IMR-90 (cell line): ENCODE measurements around the gene ULBP2. TPM values are rescaled to one million over a fixed set of nuclear protein-coding genes. Genes with fewer than 3 reads are reported as not detected.
"Not testable (repeated sequence)": the region's sequence is repeated elsewhere in the genome, so short reads cannot be mapped to it uniquely, and the experiment has no call there.

Experiments
- ATAC-seq: fragments of 200-7000 bp; cut with Tn5 transposase; 2 replicates; pipeline ENCODE4 v1.9.1; 2020; ENCODE audit warnings: low read depth, mild to moderate bottlenecking, moderate library complexity
- BruUV-seq: library from RNA; stranded (reverse); fragments of 400-500 nt; replicated peaks from 2 replicates; lab custom pipeline; 2021; lab: Mats Ljungman, UMichigan
- CTCF ChIA-PET: fragments of 300-600 bp; formaldehyde crosslinking; extraction: SDS; loops from one replicate; lab custom pipeline; 2021; ENCODE audit warnings: antibody characterized with exemption; lab: Yijun Ruan, JAX
- POLR2A ChIA-PET: fragments of 300-600 bp; sonication (Branson Sonifier 250); formaldehyde crosslinking; loops from one replicate; lab custom pipeline; 2022; ENCODE audit warnings: antibody characterized with exemption; ENCODE audit not compliant: unreplicated experiment; lab: Charles Lee
- DNase-seq: peaks from one replicate; pipeline ENCODE4 v3.0.0; 2013
- H2AFZ ChIP-seq: replicated peaks from 2 replicates; pipeline ENCODE3; 2013; ENCODE audit warnings: low read length, mild to moderate bottlenecking; ENCODE audit not compliant: poor library complexity
- H2AK5ac ChIP-seq: 2 replicates; pipeline ENCODE4 v1.6.1; 2013; ENCODE audit warnings: low read depth, low read length, inconsistent platforms
- H2AK9ac ChIP-seq: replicated peaks from 2 replicates; pipeline ENCODE3; 2013; ENCODE audit warnings: mild to moderate bottlenecking, low read depth, low read length, moderate library complexity; ENCODE audit not compliant: poor library complexity
- H2BK120ac ChIP-seq: 2 replicates; pipeline ENCODE4 v1.6.1; 2013; ENCODE audit warnings: low read depth, low read length, inconsistent platforms
- H2BK15ac ChIP-seq: 3 replicates; pipeline ENCODE4 v1.6.1; 2013; ENCODE audit warnings: low read depth, low read length, inconsistent platforms
- H2BK20ac ChIP-seq: 2 replicates; pipeline ENCODE4 v1.6.1; 2013; ENCODE audit warnings: low read depth, mild to moderate bottlenecking, inconsistent platforms, low read length, moderate library complexity
- H2BK5ac ChIP-seq: 2 replicates; pipeline ENCODE4 v1.6.1; 2013; ENCODE audit warnings: mild to moderate bottlenecking, low read depth, low read length, inconsistent platforms; ENCODE audit not compliant: poor library complexity, severe bottlenecking
- H3K14ac ChIP-seq: replicated peaks from 2 replicates; pipeline ENCODE4 v1.6.1; 2013; ENCODE audit warnings: low read depth, low read length, inconsistent platforms
- H3K18ac ChIP-seq: 2 replicates; pipeline ENCODE4 v1.6.1; 2013; ENCODE audit warnings: low read depth, low read length, control low read depth
- H3K23ac ChIP-seq: 2 replicates; pipeline ENCODE4 v1.6.1; 2013; ENCODE audit warnings: low read depth, low read length, inconsistent platforms
- H3K27ac ChIP-seq: 2 replicates; pipeline ENCODE4 v1.5.1; 2013; ENCODE audit warnings: mild to moderate bottlenecking, control low read depth, low read length; ENCODE audit not compliant: insufficient read depth
- H3K27me3 ChIP-seq: 2 replicates; pipeline ENCODE4 v1.6.1; 2013; ENCODE audit warnings: low read length; ENCODE audit not compliant: control insufficient read depth, insufficient read depth
- H3K36me3 ChIP-seq: 2 replicates; pipeline ENCODE4 v1.6.1; 2013; ENCODE audit warnings: low read length, mixed read lengths; ENCODE audit not compliant: control insufficient read depth, insufficient read depth
- H3K4ac ChIP-seq: 2 replicates; pipeline ENCODE4 v1.6.1; 2013; ENCODE audit warnings: low read depth, low read length, inconsistent platforms
- H3K4me1 ChIP-seq: 2 replicates; pipeline ENCODE4 v1.6.1; 2013; ENCODE audit warnings: low read length, mixed read lengths; ENCODE audit not compliant: control insufficient read depth, insufficient read depth
- H3K4me2 ChIP-seq: 2 replicates; pipeline ENCODE4 v1.6.1; 2013; ENCODE audit warnings: low read depth, mild to moderate bottlenecking, control low read depth, low read length, moderate library complexity
- H3K4me3 ChIP-seq: 2 replicates; pipeline ENCODE4 v1.5.1; 2013; ENCODE audit warnings: low read depth, mild to moderate bottlenecking, control low read depth, low read length, moderate library complexity; ENCODE audit not compliant: insufficient read depth
- H3K56ac ChIP-seq: 2 replicates; pipeline ENCODE4 v1.6.1; 2013; ENCODE audit warnings: low read length, inconsistent platforms; ENCODE audit not compliant: insufficient read depth; ENCODE audit errors: extremely low read depth
- H3K79me1 ChIP-seq, 2 experiments: 2 replicates each; pipeline ENCODE4 v1.6.1; 2013; ENCODE audit warnings: low read length in 2 of 2, inconsistent platforms in 1 of 2, low read depth in 1 of 2
- H3K9ac ChIP-seq: 2 replicates; pipeline ENCODE4 v1.6.1; 2013; ENCODE audit warnings: low read depth, low read length, control low read depth
- H3K9me1 ChIP-seq: 2 replicates; pipeline ENCODE4 v1.6.1; 2013; ENCODE audit warnings: low read length, inconsistent platforms; ENCODE audit not compliant: insufficient read depth
- H3K9me3 ChIP-seq: 2 replicates; pipeline ENCODE4 v1.6.1; 2013; ENCODE audit warnings: low read length; ENCODE audit not compliant: control insufficient read depth, insufficient read depth
- H4K20me1 ChIP-seq: 2 replicates; pipeline ENCODE4 v1.6.1; 2013; ENCODE audit warnings: low read length, inconsistent platforms; ENCODE audit not compliant: insufficient read depth
- H4K5ac ChIP-seq: 2 replicates; pipeline ENCODE4 v1.6.1; 2013; ENCODE audit warnings: mild to moderate bottlenecking, low read depth, low read length, control low read depth
- H4K8ac ChIP-seq, 2 experiments: 2 replicates each; pipeline ENCODE4 v1.6.1; 2013; ENCODE audit warnings: low read depth in 2 of 2, low read length in 2 of 2, control low read depth in 1 of 2, inconsistent platforms in 1 of 2
- H4K91ac ChIP-seq: 2 replicates; pipeline ENCODE4 v1.6.1; 2013; ENCODE audit warnings: low read depth, low read length, inconsistent platforms; ENCODE audit not compliant: insufficient read depth
- WGBS, 2 experiments: methylation state at CpG; one replicate each; pipeline versions ENCODE4 v1.1.5 to v1.1.7; 2013; ENCODE audit warnings: missing lambda C conversion rate in 2 of 2; ENCODE audit not compliant: insufficient read length in 1 of 2; ENCODE audit errors: extremely low coverage in 2 of 2; 5-methylcytosine and 5-hydroxymethylcytosine counted together
- dilution Hi-C: fragments of 300-500 bp; cut with HindIII; formaldehyde crosslinking; loops from one replicate; pipeline ENCODE4 v1.14.3; 2018; ENCODE audit warnings: low sequenced_read_pairs; ENCODE audit not compliant: unreplicated experiment
- in situ Hi-C: fragments of 300-500 bp; cut with MboI; formaldehyde crosslinking; loops from 3 replicates; pipeline ENCODE4 v1.14.3; 2019; ENCODE audit warnings: low sequenced_read_pairs, inconsistent platforms, mixed read lengths
- intact Hi-C: fragments of 100-400 bp; cut with micrococcal nuclease; formaldehyde crosslinking; loops from 2 replicates; pipeline ENCODE4 v1.10.0; 2022
- polyA plus RNA-seq, 3 experiments: library from polyadenylated mRNA; depleted of rRNA; stranded (reverse); fragments of >200 nt; gene quantifications; 2 replicates each; pipeline ENCODE4 v1.2.3, GENCODE V29; 2012; ENCODE audit warnings: low replicate concordance in 1 of 3
- total RNA-seq: library from RNA; depleted of rRNA; stranded (reverse); fragments of >200 nt; gene quantifications from 2 replicates; pipeline ENCODE4 v1.2.3, GENCODE V29; 2012

The ULBP2 gene
- total and polyA plus RNA-seq, 2 of the 4 experiments (the other 2 are of a cell fraction), result 7.9 to 16.2 TPM

DNA sequence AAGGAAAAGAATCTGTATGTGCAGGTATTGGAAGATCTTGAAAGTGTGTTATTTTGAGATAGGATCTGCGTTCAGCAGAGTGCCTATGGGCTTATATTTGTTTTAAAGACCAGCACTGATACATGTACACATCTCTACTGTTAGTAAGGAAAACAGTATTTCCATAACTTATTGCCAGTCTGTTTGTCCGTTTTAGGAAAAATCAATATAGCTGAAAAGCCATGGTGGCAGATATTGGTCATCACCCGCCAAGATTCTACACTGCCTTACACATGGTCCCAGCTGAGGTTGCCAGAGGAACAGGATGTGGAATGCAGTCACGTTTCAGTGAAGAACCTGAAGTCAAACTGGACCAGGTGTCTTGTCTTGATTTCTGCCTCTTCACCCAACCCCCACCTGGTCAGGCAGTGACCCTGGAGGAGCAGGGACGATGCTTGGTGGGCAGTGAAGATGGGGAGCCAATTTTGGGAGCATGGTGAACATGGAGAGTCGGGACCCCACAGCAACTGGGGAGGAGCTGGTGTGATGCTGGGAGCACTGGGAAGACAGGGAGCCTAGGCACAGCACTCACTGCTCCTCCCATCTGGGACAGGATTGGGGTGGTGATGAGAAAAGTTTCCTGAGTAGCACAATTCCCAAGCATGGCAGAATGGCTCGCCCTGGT lies 14.0 kb downstream of the ULBP2 start:
- in situ Hi-C loops, H3K18ac ChIP-seq, H4K20me1 ChIP-seq, H3K56ac ChIP-seq, H3K14ac ChIP-seq, DNase-seq, H4K5ac ChIP-seq, H3K9me1 ChIP-seq, POLR2A ChIA-PET, H3K9ac ChIP-seq, BruUV-seq, H3K23ac ChIP-seq, CTCF ChIA-PET, H2BK20ac ChIP-seq, dilution Hi-C loops, H2BK15ac ChIP-seq, H3K4me3 ChIP-seq, H2AK5ac ChIP-seq, H3K4ac ChIP-seq, H3K9me3 ChIP-seq, intact Hi-C loops, H2BK5ac ChIP-seq, H2BK120ac ChIP-seq, H3K79me1 ChIP-seq, H4K91ac ChIP-seq, H3K4me1 ChIP-seq, H3K36me3 ChIP-seq, H4K8ac ChIP-seq, H3K4me2 ChIP-seq, H3K27ac ChIP-seq, ATAC-seq, H2AK9ac ChIP-seq, H2AFZ ChIP-seq: not testable (repeated sequence)
- WGBS, 2 experiments, result no CpG with 5 or more reads among the region's 7 CpGs
- H3K27me3 ChIP-seq, result peaks cover 61% of the 10 kb centered on the region

- H3K4ac ChIP-seq, H3K36me3 ChIP-seq, H3K18ac ChIP-seq, in situ Hi-C loops, H3K79me1 ChIP-seq, H4K5ac ChIP-seq, H3K9me3 ChIP-seq, H2BK20ac ChIP-seq, BruUV-seq, H2AFZ ChIP-seq, H2BK15ac ChIP-seq, H2AK9ac ChIP-seq, H3K14ac ChIP-seq, H4K91ac ChIP-seq, CTCF ChIA-PET, POLR2A ChIA-PET, H3K4me2 ChIP-seq, H2BK120ac ChIP-seq, H3K27ac ChIP-seq, H3K56ac ChIP-seq, ATAC-seq, H2AK5ac ChIP-seq, H3K4me1 ChIP-seq, H4K8ac ChIP-seq, intact Hi-C loops, dilution Hi-C loops, H3K9me1 ChIP-seq, H3K4me3 ChIP-seq, DNase-seq, H2BK5ac ChIP-seq, H4K20me1 ChIP-seq, H3K9ac ChIP-seq, H3K23ac ChIP-seq: not testable (repeated sequence)
- H3K27me3 ChIP-seq, result peaks cover 43% of the 10 kb centered on the region
- no CpG with 5 or more reads among the region's 3 CpGs for WGBS, 2 experiments
These were observed 16.3 kb downstream of the ULBP2 start for GRCh38 chr6:149958124-149958523.
